ENCODE measurements around the gene EMSY. TPM values are rescaled to one million over a fixed set of nuclear protein-coding genes. Genes with fewer than 3 reads are reported as not detected.

EMSY gene
- total RNA-seq, 5 donors from 2014 or later (not counting 1 experiment from before 2014, with no cell fraction given): 33.4 to 39.0 (median 38.0) TPM

GRCh38 chr11:76524461-76524860, 79.6 kb downstream of the EMSY start:
- H3K27ac Mint-ChIP-seq: no peak overlapping the region
- no peaks in the 10 kb centered on the region for H3K9me3 Mint-ChIP-seq
- no peaks in the 10 kb centered on the region for H3K9me3 ChIP-seq
- H3K4me3 ChIP-seq (ENCODE audit: control insufficient read depth in 1 of 2, extremely low read depth in 1 of 2, low read length in 1 of 2): no peak overlapping the region
- H3K27me3 Mint-ChIP-seq: no peaks in the 10 kb centered on the region
- CTCF ChIA-PET: interaction anchor here in 1 of 2 donors (1.1 kb wide), 1 partner anchor 197 kb away, joined by 6 read pairs; no protein-coding TSS in a partner anchor
- no peaks in the 10 kb centered on the region for H3K4me1 Mint-ChIP-seq
- ATAC-seq (replicated peaks in 1 of 4) (no peak), DNase-seq (no peak)
- WGBS (ENCODE audit: insufficient coverage): 95% methylated on average over 4 of the region's 4 CpGs
- H3K27ac ChIP-seq (ENCODE audit: low read length): no peak overlapping the region
- peaks cover 15 to 43% of the 10 kb centered on the region in 2 donors for H3K36me3 ChIP-seq (ENCODE audit: control insufficient read depth in 2 of 2, extremely low read depth in 1 of 2, insufficient read depth in 1 of 2, low read length in 1 of 2)
- no peaks in the 10 kb centered on the region for H3K27me3 ChIP-seq (replicated peaks in 1 of 2; ENCODE audit: control insufficient read depth in 2 of 2, extremely low read depth in 1 of 2, insufficient read depth in 2 of 2, low read length in 1 of 2)
- POLR2A ChIA-PET: no interaction called here
- peaks cover 47% of the 10 kb centered on the region for H3K36me3 Mint-ChIP-seq
- no peaks in the 10 kb centered on the region for H3K4me1 ChIP-seq (ENCODE audit: control insufficient read depth in 1 of 2, extremely low read depth in 1 of 2, insufficient read depth in 2 of 2, low read length in 2 of 2)
- H3K4me3 Mint-ChIP-seq: no peak overlapping the region

- H3K36me3 Mint-ChIP-seq: peaks cover 50% of the 10 kb centered on the region
- ChIA-PET CTCF (interaction anchor here in 1 of 2 donors (1.3 kb wide), 1 partner anchor 10 kb away, joined by 4 read pairs; no protein-coding TSS in a partner anchor), POLR2A (no interaction called here)
- H3K9me3 Mint-ChIP-seq: no peaks in the 10 kb centered on the region
- Histone ChIP-seq H3K27me3 (replicated peaks in 1 of 2; ENCODE audit: control insufficient read depth in 2 of 2, extremely low read depth in 1 of 2, insufficient read depth in 2 of 2, low read length in 1 of 2) (no peaks in the 10 kb centered on the region), H3K27ac (ENCODE audit: low read length) (no peak overlapping the region), H3K4me3 (ENCODE audit: control insufficient read depth in 1 of 2, extremely low read depth in 1 of 2, low read length in 1 of 2) (no peak overlapping the region), H3K4me1 (ENCODE audit: control insufficient read depth in 1 of 2, extremely low read depth in 1 of 2, insufficient read depth in 2 of 2, low read length in 2 of 2) (no peaks in the 10 kb centered on the region), H3K36me3 (ENCODE audit: control insufficient read depth in 2 of 2, extremely low read depth in 1 of 2, insufficient read depth in 1 of 2, low read length in 1 of 2) (peaks cover 15 to 47% of the 10 kb centered on the region in 2 donors), H3K9me3 (no peaks in the 10 kb centered on the region)
- DNase-seq (no peak), ATAC-seq (replicated peaks in 1 of 4) (no peak)
- WGBS (ENCODE audit: insufficient coverage): no CpG with 5 or more reads among the region's 1 CpG
- H3K4me1 Mint-ChIP-seq: no peaks in the 10 kb centered on the region
- H3K4me3 Mint-ChIP-seq: no peak overlapping the region
- no peak overlapping the region for H3K27ac Mint-ChIP-seq
- no peaks in the 10 kb centered on the region for H3K27me3 Mint-ChIP-seq
These were observed 80.1 kb downstream of the EMSY start for GRCh38 chr11:76524919-76525318.

- WGBS (ENCODE audit: insufficient coverage): no CpG with 5 or more reads among the region's 2 CpGs
- ATAC-seq (replicated peaks in 1 of 4): no peak
- Mint-ChIP-seq H3K4me3 (no peak overlapping the region), H3K27ac (no peak overlapping the region), H3K36me3 (peaks cover 61% of the 10 kb centered on the region), H3K4me1 (no peaks in the 10 kb centered on the region), H3K27me3 (no peaks in the 10 kb centered on the region), H3K9me3 (no peaks in the 10 kb centered on the region)
- CTCF ChIA-PET: no interaction called here
- Histone ChIP-seq H3K9me3 (no peaks in the 10 kb centered on the region), H3K36me3 (ENCODE audit: control insufficient read depth in 2 of 2, extremely low read depth in 1 of 2, insufficient read depth in 1 of 2, low read length in 1 of 2) (peaks cover 11 to 61% of the 10 kb centered on the region in 2 donors), H3K4me1 (ENCODE audit: control insufficient read depth in 1 of 2, extremely low read depth in 1 of 2, insufficient read depth in 2 of 2, low read length in 2 of 2) (no peaks in the 10 kb centered on the region), H3K27ac (ENCODE audit: low read length) (no peak overlapping the region), H3K27me3 (replicated peaks in 1 of 2; ENCODE audit: control insufficient read depth in 2 of 2, extremely low read depth in 1 of 2, insufficient read depth in 2 of 2, low read length in 1 of 2) (no peaks in the 10 kb centered on the region), H3K4me3 (ENCODE audit: control insufficient read depth in 1 of 2, extremely low read depth in 1 of 2, low read length in 1 of 2) (no peak overlapping the region)
- no peak for DNase-seq
- POLR2A ChIA-PET: no interaction called here
These were observed 82.1 kb downstream of the EMSY start for GRCh38 chr11:76526878-76527277.

DNA sequence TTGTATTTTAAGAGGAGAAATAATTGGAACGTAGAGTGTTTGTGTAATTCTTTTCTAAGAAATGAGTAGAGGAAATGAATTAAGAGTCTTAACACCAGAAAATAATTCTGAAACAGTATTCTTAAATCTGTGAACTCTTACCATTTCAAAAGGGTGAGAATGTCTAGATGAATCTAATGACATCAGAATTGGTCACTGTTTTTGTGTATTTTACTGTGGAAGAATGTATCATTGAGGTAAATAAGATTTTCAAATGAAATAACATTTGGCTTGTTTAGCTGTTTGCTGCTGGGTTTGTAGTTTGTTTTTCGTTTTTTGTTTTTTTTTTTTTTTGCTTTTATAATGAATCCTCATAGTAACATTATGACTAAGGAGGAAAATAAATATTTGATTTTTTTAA, 97.6 kb downstream of the EMSY start:
- Histone ChIP-seq H3K27me3 (replicated peaks in 1 of 2; ENCODE audit: control insufficient read depth in 2 of 2, extremely low read depth in 1 of 2, insufficient read depth in 2 of 2, low read length in 1 of 2) (no peaks in the 10 kb centered on the region), H3K27ac (ENCODE audit: low read length) (no peak overlapping the region), H3K9me3 (no peaks in the 10 kb centered on the region), H3K4me1 (ENCODE audit: control insufficient read depth in 1 of 2, extremely low read depth in 1 of 2, insufficient read depth in 2 of 2, low read length in 2 of 2) (no peaks in the 10 kb centered on the region), H3K4me3 (ENCODE audit: control insufficient read depth in 1 of 2, extremely low read depth in 1 of 2, low read length in 1 of 2) (no peak overlapping the region), H3K36me3 (ENCODE audit: control insufficient read depth in 2 of 2, extremely low read depth in 1 of 2, insufficient read depth in 1 of 2, low read length in 1 of 2) (peaks cover 11 to 63% of the 10 kb centered on the region in 2 donors)
- peaks cover 60% of the 10 kb centered on the region for H3K36me3 Mint-ChIP-seq
- H3K27me3 Mint-ChIP-seq: no peaks in the 10 kb centered on the region
- no peaks in the 10 kb centered on the region for H3K9me3 Mint-ChIP-seq
- DNase-seq (no peak), ATAC-seq (replicated peaks in 1 of 4) (no peak)
- no peak overlapping the region for H3K27ac Mint-ChIP-seq
- no peak overlapping the region for H3K4me3 Mint-ChIP-seq
- peaks cover 0 to 5% (median 0%) of the 10 kb centered on the region in 3 donors for H3K4me1 Mint-ChIP-seq
- WGBS (ENCODE audit: insufficient coverage): no CpG with 5 or more reads among the region's 2 CpGs
- ChIA-PET POLR2A (no interaction called here), CTCF (no interaction called here)

DNA sequence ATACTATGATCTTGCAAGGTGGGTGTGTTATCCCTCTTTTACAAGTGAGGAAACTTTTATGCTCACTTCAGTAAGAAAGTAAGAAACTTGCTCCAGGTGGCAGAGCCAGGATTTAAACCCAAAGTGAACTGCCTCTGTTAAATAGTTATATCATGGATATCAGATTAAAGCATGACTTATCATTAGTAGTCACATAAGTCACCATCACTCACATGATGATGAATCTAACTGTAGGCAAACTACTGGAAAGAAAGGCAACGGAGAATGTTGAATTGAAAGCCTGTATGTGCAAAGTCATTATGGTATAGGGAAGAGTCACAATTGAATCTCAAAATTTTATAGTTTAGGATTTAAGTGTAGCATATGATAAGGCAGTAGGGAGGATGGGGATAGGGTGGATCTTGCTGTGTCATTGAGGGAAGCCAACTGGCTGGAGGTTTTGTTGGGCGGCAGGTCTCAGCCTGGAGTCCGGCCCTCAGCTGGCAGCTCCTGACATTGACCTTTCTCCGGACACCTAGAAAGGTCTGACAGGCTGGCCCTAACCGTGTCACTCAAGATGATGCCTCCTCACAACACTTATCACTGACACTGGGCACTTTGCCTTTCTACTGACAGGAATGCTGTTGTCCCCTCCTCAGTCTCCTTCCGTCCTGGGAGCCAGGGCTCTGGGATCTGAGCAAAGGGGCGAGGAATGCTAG, 98.3 kb downstream of the EMSY start:
- Mint-ChIP-seq H3K4me3 (no peak overlapping the region), H3K27me3 (no peaks in the 10 kb centered on the region), H3K36me3 (peaks cover 53% of the 10 kb centered on the region), H3K9me3 (no peaks in the 10 kb centered on the region), H3K4me1 (peaks cover 0 to 5% (median 0%) of the 10 kb centered on the region in 3 donors), H3K27ac (no peak overlapping the region)
- 98% methylated on average over 7 of the region's 7 CpGs for WGBS (ENCODE audit: insufficient coverage)
- H3K4me1 ChIP-seq (ENCODE audit: control insufficient read depth in 1 of 2, extremely low read depth in 1 of 2, insufficient read depth in 2 of 2, low read length in 2 of 2): no peaks in the 10 kb centered on the region
- H3K27me3 ChIP-seq (replicated peaks in 1 of 2; ENCODE audit: control insufficient read depth in 2 of 2, extremely low read depth in 1 of 2, insufficient read depth in 2 of 2, low read length in 1 of 2): no peaks in the 10 kb centered on the region
- no peak for ATAC-seq (replicated peaks in 1 of 4)
- H3K9me3 ChIP-seq: no peaks in the 10 kb centered on the region
- ChIA-PET CTCF (no interaction called here), POLR2A (no interaction called here)
- H3K36me3 ChIP-seq (ENCODE audit: control insufficient read depth in 2 of 2, extremely low read depth in 1 of 2, insufficient read depth in 1 of 2, low read length in 1 of 2): peaks cover 8 to 66% of the 10 kb centered on the region in 2 donors
- no peak for DNase-seq
- no peak overlapping the region for H3K27ac ChIP-seq (ENCODE audit: low read length)
- H3K4me3 ChIP-seq (ENCODE audit: control insufficient read depth in 1 of 2, extremely low read depth in 1 of 2, low read length in 1 of 2): no peak overlapping the region

DNA sequence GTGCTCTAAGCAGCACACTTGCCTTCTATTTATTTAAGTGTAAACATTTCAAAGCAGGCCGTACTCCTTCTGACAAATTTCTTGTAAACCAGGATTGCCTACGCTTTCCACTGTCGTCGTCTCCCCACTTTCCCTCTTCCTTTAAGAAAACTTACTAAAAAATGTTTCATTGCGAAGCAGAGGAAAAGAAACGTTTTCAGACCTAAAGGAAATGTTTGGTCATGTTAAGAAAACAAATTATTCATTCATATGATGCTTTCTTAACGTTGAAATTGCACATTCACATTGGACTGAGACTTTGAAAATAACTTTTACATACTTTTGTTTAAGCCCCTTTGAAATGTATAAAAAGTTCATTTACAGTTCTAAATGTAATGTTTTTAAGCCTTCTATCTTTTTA, 106.0 kb downstream of the EMSY start:
- Histone ChIP-seq H3K27ac (ENCODE audit: low read length) (no peak overlapping the region), H3K4me1 (ENCODE audit: control insufficient read depth in 1 of 2, extremely low read depth in 1 of 2, insufficient read depth in 2 of 2, low read length in 2 of 2) (no peaks in the 10 kb centered on the region), H3K36me3 (ENCODE audit: control insufficient read depth in 2 of 2, extremely low read depth in 1 of 2, insufficient read depth in 1 of 2, low read length in 1 of 2) (peaks cover 0 to 26% of the 10 kb centered on the region in 2 donors), H3K4me3 (ENCODE audit: control insufficient read depth in 1 of 2, extremely low read depth in 1 of 2, low read length in 1 of 2) (no peak overlapping the region), H3K27me3 (replicated peaks in 1 of 2; ENCODE audit: control insufficient read depth in 2 of 2, extremely low read depth in 1 of 2, insufficient read depth in 2 of 2, low read length in 1 of 2) (no peaks in the 10 kb centered on the region), H3K9me3 (no peaks in the 10 kb centered on the region)
- no CpG with 5 or more reads among the region's 7 CpGs for WGBS (ENCODE audit: insufficient coverage)
- POLR2A ChIA-PET: no interaction called here
- ATAC-seq (replicated peaks in 1 of 4): no peak
- Mint-ChIP-seq H3K4me3 (no peak overlapping the region), H3K36me3 (peaks cover 34% of the 10 kb centered on the region), H3K9me3 (no peaks in the 10 kb centered on the region), H3K4me1 (peaks cover 0 to 8% (median 2%) of the 10 kb centered on the region in 3 donors), H3K27ac (no peak overlapping the region), H3K27me3 (no peaks in the 10 kb centered on the region)
- CTCF ChIA-PET: no interaction called here
- no peak for DNase-seq
